Fibroblast of skin of right quadriceps (primary cell): ENCODE measurements around the gene OSCP1.

Experiments
- DNase-seq: peaks from one replicate; pipeline ENCODE4 v3.0.0-alpha.2; 2013

Gene OSCP1

GRCh38 chr1:36400825-36401601 lies 49.2 kb downstream of the OSCP1 start:
- peak; percentile 59 for DNase-seq

GRCh38 chr1:36400514-36400824 lies 49.8 kb downstream of the OSCP1 start:
- no peak for DNase-seq

GRCh38 chr1:36398370-36398977 lies 51.8 kb downstream of the OSCP1 start:
- no peak for DNase-seq

GRCh38 chr1:36397378-36398230 lies 52.6 kb downstream of the OSCP1 start, which contains the start of gene LSM10:
LSM10 (minus strand) TSS chr1:36397908; CDS start chr1:36394129, 3,779 bp downstream.
- DNase-seq, result peak; percentile 90

- no peak for DNase-seq
Observed at GRCh38 chr1:36397083-36397377, 53.2 kb downstream of the OSCP1 start.

GRCh38 chr1:36396359-36396758 lies 53.9 kb downstream of the OSCP1 start:
- no peak for DNase-seq

GRCh38 chr1:36393686-36394085 lies 56.6 kb downstream of the OSCP1 start:
- DNase-seq, result no peak

GRCh38 chr1:36392836-36393235 lies 57.4 kb downstream of the OSCP1 start:
- no peak for DNase-seq

- no peak for DNase-seq
Observed at GRCh38 chr1:36391271-36391670, 59.0 kb downstream of the OSCP1 start.

GRCh38 chr1:36390411-36390810 lies 59.8 kb downstream of the OSCP1 start:
- no peak for DNase-seq

- no peak for DNase-seq
Observed at GRCh38 chr1:36389999-36390398, 60.3 kb downstream of the OSCP1 start.

- no peak for DNase-seq
Observed at GRCh38 chr1:36389261-36389660, 61.0 kb downstream of the OSCP1 start.

GRCh38 chr1:36387141-36387949 lies 62.9 kb downstream of the OSCP1 start:
- DNase-seq, result peak; percentile 89

GRCh38 chr1:36386265-36387140 lies 63.7 kb downstream of the OSCP1 start:
- peak; percentile 100 for DNase-seq

GRCh38 chr1:36385410-36386264 lies 64.6 kb downstream of the OSCP1 start, which contains the start of gene STK40:
STK40 (minus strand) TSS chr1:36385924; CDS start chr1:36361332, 24,592 bp downstream.
- DNase-seq, result peak; percentile 100

GRCh38 chr1:36384542-36385409 lies 65.5 kb downstream of the OSCP1 start:
- DNase-seq, result peak; percentile 11

GRCh38 chr1:36383240-36383639 lies 67.0 kb downstream of the OSCP1 start:
- DNase-seq, result no peak

GRCh38 chr1:36382669-36383068 lies 67.6 kb downstream of the OSCP1 start:
- no peak for DNase-seq

GRCh38 chr1:36382231-36382630 lies 68.0 kb downstream of the OSCP1 start:
- no peak for DNase-seq

- DNase-seq, result no peak
Observed at GRCh38 chr1:36381405-36381804, 68.8 kb downstream of the OSCP1 start.
